ENCODE data around the gene FUT1.
"Not testable (repeated sequence)": the region's sequence is repeated elsewhere in the genome, so short reads cannot be mapped to it uniquely, and the experiment has no call there.

DNA sequence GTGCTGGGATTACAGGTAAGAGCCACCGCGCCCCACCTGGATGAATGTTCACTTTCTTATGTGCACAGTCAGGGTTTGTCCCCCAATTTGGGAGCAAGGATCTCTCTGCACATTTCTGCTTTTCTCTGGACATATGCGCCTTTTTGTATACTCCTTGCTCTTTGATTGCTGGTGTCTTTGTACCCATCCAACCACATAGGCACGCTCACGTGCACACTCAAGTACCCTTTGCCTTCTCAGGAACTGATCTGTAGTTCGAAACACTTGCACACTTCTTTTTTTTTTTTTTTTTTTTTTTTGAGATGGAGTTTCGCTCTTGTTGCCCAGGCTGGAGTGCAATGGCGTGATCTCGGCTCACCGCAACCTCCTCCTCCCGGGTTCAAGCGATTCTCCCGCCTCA lies 34.3 kb downstream of the FUT1 start:
- TF ChIP-seq, protein P1, sequence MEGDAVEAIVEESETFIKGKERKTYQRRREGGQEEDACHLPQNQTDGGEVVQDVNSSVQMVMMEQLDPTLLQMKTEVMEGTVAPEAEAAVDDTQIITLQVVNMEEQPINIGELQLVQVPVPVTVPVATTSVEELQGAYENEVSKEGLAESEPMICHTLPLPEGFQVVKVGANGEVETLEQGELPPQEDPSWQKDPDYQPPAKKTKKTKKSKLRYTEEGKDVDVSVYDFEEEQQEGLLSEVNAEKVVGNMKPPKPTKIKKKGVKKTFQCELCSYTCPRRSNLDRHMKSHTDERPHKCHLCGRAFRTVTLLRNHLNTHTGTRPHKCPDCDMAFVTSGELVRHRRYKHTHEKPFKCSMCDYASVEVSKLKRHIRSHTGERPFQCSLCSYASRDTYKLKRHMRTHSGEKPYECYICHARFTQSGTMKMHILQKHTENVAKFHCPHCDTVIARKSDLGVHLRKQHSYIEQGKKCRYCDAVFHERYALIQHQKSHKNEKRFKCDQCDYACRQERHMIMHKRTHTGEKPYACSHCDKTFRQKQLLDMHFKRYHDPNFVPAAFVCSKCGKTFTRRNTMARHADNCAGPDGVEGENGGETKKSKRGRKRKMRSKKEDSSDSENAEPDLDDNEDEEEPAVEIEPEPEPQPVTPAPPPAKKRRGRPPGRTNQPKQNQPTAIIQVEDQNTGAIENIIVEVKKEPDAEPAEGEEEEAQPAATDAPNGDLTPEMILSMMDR (IDR thresholded peaks at IDR 0.05), result not testable (repeated sequence)
- not testable (repeated sequence) for TF ChIP-seq TEAD4 (IDR thresholded peaks at IDR 0.05; ENCODE audit: borderline replicate concordance, insufficient read depth); MEF2A (IDR thresholded peaks at IDR 0.05; ENCODE audit: borderline replicate concordance, low read depth); SIN3A (IDR thresholded peaks at IDR 0.05; ENCODE audit: borderline replicate concordance, low read depth, low read length); RFX5 (IDR thresholded peaks at IDR 0.05; ENCODE audit: low read length); YY1 (IDR thresholded peaks at IDR 0.05; ENCODE audit: low read depth); NFIC (IDR thresholded peaks at IDR 0.05; ENCODE audit: borderline replicate concordance); REST (IDR thresholded peaks at IDR 0.05; ENCODE audit: low read depth, low read length); JUND (IDR thresholded peaks at IDR 0.05); EZH2phosphoT487 (IDR thresholded peaks at IDR 0.05; ENCODE audit: borderline replicate concordance, low read depth); RAD21 (IDR thresholded peaks at IDR 0.05; ENCODE audit: low read length); FOSL2 (IDR thresholded peaks at IDR 0.05; ENCODE audit: borderline replicate concordance, low read depth)
- TF ChIP-seq, protein P2, sequence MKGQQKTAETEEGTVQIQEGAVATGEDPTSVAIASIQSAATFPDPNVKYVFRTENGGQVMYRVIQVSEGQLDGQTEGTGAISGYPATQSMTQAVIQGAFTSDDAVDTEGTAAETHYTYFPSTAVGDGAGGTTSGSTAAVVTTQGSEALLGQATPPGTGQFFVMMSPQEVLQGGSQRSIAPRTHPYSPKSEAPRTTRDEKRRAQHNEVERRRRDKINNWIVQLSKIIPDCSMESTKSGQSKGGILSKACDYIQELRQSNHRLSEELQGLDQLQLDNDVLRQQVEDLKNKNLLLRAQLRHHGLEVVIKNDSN (IDR thresholded peaks at IDR 0.05; ENCODE audit: borderline replicate concordance, low read depth), result not testable (repeated sequence)
